Aorta (tissue), 5 donors: ENCODE results near the gene SHANK1. TPM values are rescaled to one million over a fixed set of nuclear protein-coding genes. Genes with fewer than 3 reads are reported as not detected.

Experiments
- ATAC-seq: fragments of 200-7000 bp; cut with Tn5 transposase; one replicate; pipeline ENCODE4 v1.9.1; 2022; ENCODE audit warnings: moderate library complexity; ENCODE audit not compliant: low FRiP score
- DNase-seq, 2 donors: peaks; one replicate each; pipeline ENCODE4 v3.0.0-alpha.2; 2020
- H3K27ac ChIP-seq, 2 donors: one replicate each; pipeline ENCODE4 v1.5.1; 2013; ENCODE audit warnings: low read length in 2 of 2, mild to moderate bottlenecking in 2 of 2, moderate library complexity in 2 of 2, control low read depth in 1 of 2, inconsistent platforms in 1 of 2, low read depth in 1 of 2
- H3K27me3 ChIP-seq, 2 donors: one replicate each; pipeline ENCODE4 v1.6.1; 2013; ENCODE audit warnings: control low read depth in 1 of 2, low read length in 1 of 2, mild to moderate bottlenecking in 1 of 2, moderate library complexity in 1 of 2; ENCODE audit not compliant: insufficient read depth in 2 of 2, control insufficient read depth in 1 of 2
- H3K36me3 ChIP-seq, 2 donors: one replicate each; pipeline ENCODE4 v1.6.1; 2013; ENCODE audit warnings: control low read depth in 1 of 2, low read length in 1 of 2, mild to moderate bottlenecking in 1 of 2; ENCODE audit not compliant: insufficient read depth in 2 of 2, control insufficient read depth in 1 of 2
- H3K4me1 ChIP-seq, 2 donors: one replicate each; pipeline ENCODE4 v1.6.1; 2013; ENCODE audit warnings: low read length in 2 of 2, control low read depth in 1 of 2, mild to moderate bottlenecking in 1 of 2, moderate library complexity in 1 of 2; ENCODE audit not compliant: insufficient read depth in 2 of 2, control insufficient read depth in 1 of 2
- H3K4me3 ChIP-seq, 2 donors: one replicate each; pipeline ENCODE4 v1.5.1; 2013; ENCODE audit warnings: low read length in 2 of 2, control low read depth in 1 of 2, mild to moderate bottlenecking in 1 of 2
- H3K9me3 ChIP-seq: one replicate; pipeline ENCODE4 v1.6.1; 2013; ENCODE audit warnings: mild to moderate bottlenecking, low read length; ENCODE audit not compliant: control insufficient read depth
- WGBS, 2 donors: extraction: QIAGEN DNeasy Blood & Tissue Kit; methylation state at CpG; one replicate each; pipeline ENCODE4 v1.1.7; 2013; 5-methylcytosine and 5-hydroxymethylcytosine counted together
- intact Hi-C, 2 donors: fragments of 100-400 bp; cut with DNase I; formaldehyde crosslinking; loops; one replicate each; pipeline versions ENCODE4 v1.14.2 to v1.15.0; 2022
- polyA plus RNA-seq, 2 donors: library from polyadenylated mRNA; stranded (reverse); fragments of 200-250 nt; gene quantifications; one replicate each; pipeline ENCODE4 v1.2.3, GENCODE V29; 2013
- total RNA-seq, 2 donors: library from RNA; stranded (reverse); fragmentation: NEBNext Ultra II Directional; extraction: Animal tissue kit (Norgen Biotek cat#: 25700); gene quantifications; one replicate each; pipeline ENCODE4 v1.2.1, GENCODE V29; 2021
- donor health status: healthy with polysubstance abuse.
- donor health status: Bipolar disorder and iron deficiency.
- donor health status: DM: no; HTN: no; CAD: no.
- donor health status: DM: no; HTN: no; CAD: no.
- donor health status: DM: yes; HTN: yes; CAD: no.

The SHANK1 gene
- total and polyA plus RNA-seq, 4 donors, result 0.38 to 1.8 (median 0.94) TPM

DNA sequence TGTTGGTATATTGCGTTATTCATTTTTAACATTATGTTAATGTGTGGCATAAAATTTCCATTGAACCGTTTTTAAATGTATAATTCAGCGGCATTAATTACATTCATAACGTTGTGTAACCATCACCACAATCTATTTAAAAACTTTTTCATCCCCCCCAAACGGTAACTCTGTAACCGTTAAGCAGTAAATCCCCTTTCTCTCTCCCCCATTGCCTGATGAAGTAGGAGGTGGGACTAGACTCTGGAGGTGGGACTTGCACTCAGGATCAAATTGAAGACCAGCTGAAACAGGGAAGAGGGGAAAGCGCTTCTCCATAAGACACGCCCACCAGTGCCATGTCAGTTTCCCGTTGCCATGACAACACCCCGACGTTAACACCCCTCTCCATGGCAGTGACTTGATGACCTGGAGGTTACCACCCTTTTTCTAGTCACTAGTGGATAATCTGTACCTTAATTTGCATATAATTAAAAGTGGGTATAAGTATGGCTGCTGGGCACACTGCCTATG is 20.4 kb upstream of the SHANK1 start:
- ATAC-seq (no peak), DNase-seq (no peak)
- Histone ChIP-seq H3K36me3 (no peaks in the 10 kb centered on the region), H3K27ac (no peak overlapping the region), H3K27me3 (no peaks in the 10 kb centered on the region), H3K4me1 (no peaks in the 10 kb centered on the region), H3K4me3 (no peak overlapping the region), H3K9me3 (peaks cover 2% of the 10 kb centered on the region)
- intact Hi-C loops, result no loop called here
- WGBS, 2 donors, result 55 to 60% methylated on average over 11 of the region's 11 CpGs

GRCh38 chr19:50739132-50739913 is 19.7 kb upstream of the SHANK1 start:
- H3K9me3 ChIP-seq, result peaks cover 2% of the 10 kb centered on the region
- no peak for ATAC-seq
- H3K27ac ChIP-seq, result no peak overlapping the region
- no peaks in the 10 kb centered on the region for H3K36me3 ChIP-seq
- 77% methylated on average over 23 of the region's 23 CpGs for WGBS, 2 donors
- intact Hi-C loops, result no loop called here
- no peak for DNase-seq
- no peak overlapping the region for H3K4me3 ChIP-seq
- no peaks in the 10 kb centered on the region for H3K27me3 ChIP-seq
- H3K4me1 ChIP-seq, result no peaks in the 10 kb centered on the region

DNA sequence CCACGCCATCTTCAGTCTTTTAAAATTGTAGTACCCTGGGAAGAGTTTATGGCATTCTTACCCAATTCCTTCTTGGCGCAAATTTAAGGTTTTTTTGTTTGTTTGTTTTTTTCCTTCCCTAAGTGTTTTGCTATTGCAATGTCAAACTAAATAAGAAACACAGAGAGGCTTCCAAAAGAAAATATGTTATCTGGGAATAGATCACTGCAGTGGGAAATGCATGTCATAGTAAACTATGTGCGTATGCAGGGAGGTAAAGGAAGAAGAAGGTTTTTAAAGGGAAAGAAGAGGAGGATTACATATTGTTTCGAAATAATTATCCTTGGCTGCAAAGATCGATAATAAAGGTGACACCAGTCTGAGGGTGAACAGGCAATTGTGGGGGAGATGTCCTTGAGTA is 16.7 kb upstream of the SHANK1 start:
- Histone ChIP-seq H3K36me3 (no peaks in the 10 kb centered on the region), H3K4me1 (no peaks in the 10 kb centered on the region), H3K27ac (no peak overlapping the region), H3K4me3 (no peak overlapping the region), H3K27me3 (no peaks in the 10 kb centered on the region), H3K9me3 (peaks cover 2% of the 10 kb centered on the region)
- ATAC-seq (no peak), DNase-seq (no peak)
- intact Hi-C loops, result no loop called here
- WGBS, 2 donors, result 50 to 60% methylated on average over 5 of the region's 5 CpGs

GRCh38 chr19:50735869-50736268 is 16.3 kb upstream of the SHANK1 start:
- Histone ChIP-seq H3K4me1 (no peaks in the 10 kb centered on the region), H3K27ac (no peak overlapping the region), H3K4me3 (no peak overlapping the region), H3K27me3 (no peaks in the 10 kb centered on the region), H3K9me3 (peaks cover 2% of the 10 kb centered on the region), H3K36me3 (no peaks in the 10 kb centered on the region)
- WGBS, 2 donors, result 33 to 46% methylated on average over 7 of the region's 7 CpGs
- ATAC-seq, result no peak
- intact Hi-C loops, result no loop called here
- no peak for DNase-seq

- ATAC-seq, result no peak
- no peak overlapping the region for H3K4me3 ChIP-seq
- peaks cover 2% of the 10 kb centered on the region for H3K9me3 ChIP-seq
- H3K27me3 ChIP-seq, result no peaks in the 10 kb centered on the region
- no peaks in the 10 kb centered on the region for H3K4me1 ChIP-seq
- WGBS, 2 donors, result 55 to 56% methylated on average over 5 of the region's 5 CpGs
- H3K27ac ChIP-seq, result no peak overlapping the region
- intact Hi-C loops, result no loop called here
- no peaks in the 10 kb centered on the region for H3K36me3 ChIP-seq
- no peak for DNase-seq
Observed at GRCh38 chr19:50729894-50730293, 10.3 kb upstream of the SHANK1 start.

GRCh38 chr19:50728084-50728737 is 8.6 kb upstream of the SHANK1 start:
- 13 to 15% methylated on average over 39 of the region's 39 CpGs for WGBS, 2 donors
- peak; percentile 85 to 86 for DNase-seq
- Histone ChIP-seq H3K27me3 (no peaks in the 10 kb centered on the region), H3K4me3 (no peak overlapping the region), H3K4me1 (no peaks in the 10 kb centered on the region), H3K27ac (no peak overlapping the region), H3K36me3 (no peaks in the 10 kb centered on the region), H3K9me3 (peaks cover 2% of the 10 kb centered on the region)
- no peak for ATAC-seq
- intact Hi-C loops, result no loop called here

GRCh38 chr19:50725911-50726230 is 6.3 kb upstream of the SHANK1 start:
- no peak for DNase-seq
- no peak overlapping the region for H3K4me3 ChIP-seq
- peaks cover 2% of the 10 kb centered on the region for H3K9me3 ChIP-seq
- H3K27me3 ChIP-seq, result no peaks in the 10 kb centered on the region
- 76 to 81% methylated on average over 9 of the region's 9 CpGs for WGBS, 2 donors
- no peak overlapping the region for H3K27ac ChIP-seq
- H3K4me1 ChIP-seq, result no peaks in the 10 kb centered on the region
- intact Hi-C loops, result no loop called here
- H3K36me3 ChIP-seq, result no peaks in the 10 kb centered on the region
- ATAC-seq, result no peak

DNA sequence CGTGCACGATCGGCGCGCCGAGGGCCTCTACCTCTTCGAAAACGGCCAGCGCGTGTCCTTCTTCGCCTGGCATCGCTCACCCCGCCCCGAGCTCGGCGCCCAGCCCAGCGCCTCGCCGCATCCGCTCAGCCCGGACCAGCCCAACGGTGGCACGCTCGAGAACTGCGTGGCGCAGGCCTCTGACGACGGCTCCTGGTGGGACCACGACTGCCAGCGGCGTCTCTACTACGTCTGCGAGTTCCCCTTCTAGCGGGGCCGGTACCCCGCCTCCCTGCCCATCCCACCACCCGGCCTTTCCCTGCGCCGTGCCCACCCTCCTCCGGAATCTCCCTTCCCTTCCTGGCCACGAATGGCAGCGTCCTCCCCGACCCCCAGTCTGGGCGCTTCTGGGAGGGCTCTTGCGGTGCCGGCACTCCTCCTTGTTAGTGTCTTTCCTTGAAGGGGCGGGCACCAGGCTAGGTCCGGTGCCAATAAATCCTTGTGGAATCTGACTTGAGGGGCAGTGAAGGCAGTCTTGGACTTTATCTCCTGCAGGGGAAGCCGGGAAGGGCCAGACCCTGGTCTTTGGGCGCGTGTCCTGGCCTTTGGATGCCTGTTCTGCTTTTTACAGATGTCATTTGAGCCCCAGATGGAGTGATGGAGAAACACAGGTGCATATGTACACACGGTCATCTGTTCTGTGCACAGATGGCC is 5.8 kb upstream of the SHANK1 start:
- no peaks in the 10 kb centered on the region for H3K36me3 ChIP-seq
- H3K9me3 ChIP-seq, result peaks cover 2% of the 10 kb centered on the region
- no peak overlapping the region for H3K27ac ChIP-seq
- ATAC-seq, result no peak
- peak in 1 of 2 donors; percentile 82 for DNase-seq
- H3K4me1 ChIP-seq, result no peaks in the 10 kb centered on the region
- H3K27me3 ChIP-seq, result no peaks in the 10 kb centered on the region
- H3K4me3 ChIP-seq, result peak overlapping the region in 1 of 2 donors; percentile 18
- intact Hi-C loops, result no loop called here
- WGBS, 2 donors, result 3% methylated on average over 49 to 52 of the region's 52 CpGs
